Measurements from ENCODE around the gene TMEM117. TPM values are rescaled to one million over a fixed set of nuclear protein-coding genes. Genes with fewer than 3 reads are reported as not detected.

TMEM117 gene
- total and polyA plus RNA-seq, 12 donors: 4.0 to 8.5 (median 7.1) TPM

- intact Hi-C loops (cut with DNase I): no loop called here
- ATAC-seq: no peak
- 90 to 93% methylated on average over 4 of the region's 4 CpGs for WGBS, 2 donors
These were observed 193.3 kb downstream of the TMEM117 start for GRCh38 chr12:44029194-44029593.

GRCh38 chr12:44031472-44032185 is 195.7 kb downstream of the TMEM117 start:
- ATAC-seq (no peak), DNase-seq (no peak)
- Histone ChIP-seq H3K9me3 (peaks cover 0 to 21% (median 11%) of the 10 kb centered on the region in 11 donors), H3K4me1 (no peaks in the 10 kb centered on the region), H3K36me3 (no peaks in the 10 kb centered on the region), H3K4me3 (no peak overlapping the region), H3K27ac (no peak overlapping the region), H3K27me3 (no peaks in the 10 kb centered on the region)
- intact Hi-C loops (cut with DNase I): no loop called here
- TF ChIP-seq CTCF (IDR thresholded peaks at IDR 0.05): no peak
- 93 to 96% methylated on average over 1 of the region's 1 CpG for WGBS, 2 donors

More at GRCh38 chr12:44029194-44029593, 193.3 kb downstream of the TMEM117 start:
- Histone ChIP-seq H3K36me3 (no peaks in the 10 kb centered on the region), H3K27ac (no peak overlapping the region), H3K27me3 (no peaks in the 10 kb centered on the region), H3K4me3 (no peak overlapping the region), H3K9me3 (peaks cover 0 to 21% (median 11%) of the 10 kb centered on the region in 11 donors), H3K4me1 (no peaks in the 10 kb centered on the region)
- no peak for DNase-seq
- TF ChIP-seq CTCF (IDR thresholded peaks at IDR 0.05): no peak

DNA sequence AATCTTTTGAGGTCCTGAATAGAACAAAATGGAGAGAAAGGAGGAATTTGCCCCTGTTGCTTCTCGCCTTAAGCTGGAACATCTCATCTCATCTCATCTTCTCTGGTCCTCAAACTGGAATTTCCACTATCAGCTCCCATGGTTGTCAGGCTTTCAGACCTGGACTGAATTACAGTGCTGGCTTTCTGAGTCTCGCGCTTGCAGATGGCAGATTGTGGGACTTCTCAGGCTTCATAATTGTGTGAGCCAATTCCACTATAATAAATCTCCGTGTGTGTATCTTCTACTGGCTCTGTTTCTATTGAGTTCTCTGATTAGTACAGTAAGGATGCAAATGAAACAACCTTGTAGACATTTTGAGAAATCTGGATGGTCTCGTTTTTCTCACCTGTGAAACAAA is 199.0 kb downstream of the TMEM117 start:
- Histone ChIP-seq H3K4me3 (no peak overlapping the region), H3K36me3 (no peaks in the 10 kb centered on the region), H3K27me3 (no peaks in the 10 kb centered on the region), H3K27ac (no peak overlapping the region), H3K9me3 (peaks cover 0 to 21% (median 11%) of the 10 kb centered on the region in 11 donors), H3K4me1 (no peaks in the 10 kb centered on the region)
- ATAC-seq (no peak), DNase-seq (no peak)
- intact Hi-C loops (cut with DNase I): no loop called here
- no peak for TF ChIP-seq CTCF (IDR thresholded peaks at IDR 0.05)
- WGBS, 2 donors: 89% methylated on average over 5 of the region's 5 CpGs

GRCh38 chr12:44036875-44037443 is 201.1 kb downstream of the TMEM117 start:
- no peak for ATAC-seq
- H3K36me3 ChIP-seq: no peaks in the 10 kb centered on the region
- 90 to 99% methylated on average over 7 of the region's 7 CpGs for WGBS, 2 donors
- no peak for DNase-seq
- peaks cover 0 to 3% (median 0%) of the 10 kb centered on the region in 11 donors for H3K9me3 ChIP-seq
- intact Hi-C loops (cut with DNase I): no loop called here
- no peaks in the 10 kb centered on the region for H3K27me3 ChIP-seq
- no peaks in the 10 kb centered on the region for H3K4me1 ChIP-seq
- H3K4me3 ChIP-seq: no peak overlapping the region
- no peak overlapping the region for H3K27ac ChIP-seq
- no peak for TF ChIP-seq CTCF (IDR thresholded peaks at IDR 0.05)

Data from heart right ventricle (tissue), 16 donors.